Loucy (cell line): ENCODE measurements around the gene TTC13.

Source experiments
- EZH2phosphoT487 ChIP-seq: fragments of 200-600 bp; IDR thresholded peaks from 2 replicates; pipeline ENCODE4 v1.6.1; 2018; ENCODE audit warnings: antibody characterized with exemption, mild to moderate bottlenecking, moderate library complexity, borderline replicate concordance
- TF ChIP-seq, protein P1 (sequence below): fragments of 200-600 bp; sonication (generic); conservative IDR thresholded peaks from 2 replicates; pipeline ENCODE4 v1.5.1; 2014; ENCODE audit warnings: mild to moderate bottlenecking, antibody characterized with exemption, low read length

GRCh38 chr1:230913496-230913895 lies 65.2 kb downstream of the TTC13 start:
- TF ChIP-seq EZH2phosphoT487 = no peak
- TF ChIP-seq, protein P1, sequence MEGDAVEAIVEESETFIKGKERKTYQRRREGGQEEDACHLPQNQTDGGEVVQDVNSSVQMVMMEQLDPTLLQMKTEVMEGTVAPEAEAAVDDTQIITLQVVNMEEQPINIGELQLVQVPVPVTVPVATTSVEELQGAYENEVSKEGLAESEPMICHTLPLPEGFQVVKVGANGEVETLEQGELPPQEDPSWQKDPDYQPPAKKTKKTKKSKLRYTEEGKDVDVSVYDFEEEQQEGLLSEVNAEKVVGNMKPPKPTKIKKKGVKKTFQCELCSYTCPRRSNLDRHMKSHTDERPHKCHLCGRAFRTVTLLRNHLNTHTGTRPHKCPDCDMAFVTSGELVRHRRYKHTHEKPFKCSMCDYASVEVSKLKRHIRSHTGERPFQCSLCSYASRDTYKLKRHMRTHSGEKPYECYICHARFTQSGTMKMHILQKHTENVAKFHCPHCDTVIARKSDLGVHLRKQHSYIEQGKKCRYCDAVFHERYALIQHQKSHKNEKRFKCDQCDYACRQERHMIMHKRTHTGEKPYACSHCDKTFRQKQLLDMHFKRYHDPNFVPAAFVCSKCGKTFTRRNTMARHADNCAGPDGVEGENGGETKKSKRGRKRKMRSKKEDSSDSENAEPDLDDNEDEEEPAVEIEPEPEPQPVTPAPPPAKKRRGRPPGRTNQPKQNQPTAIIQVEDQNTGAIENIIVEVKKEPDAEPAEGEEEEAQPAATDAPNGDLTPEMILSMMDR = no peak
